Uterus (tissue), 2 donors: ENCODE results near the gene KCNQ2.

Experiments
- CTCF ChIP-seq, 4 experiments: fragments of 200-600 bp in 2 of 4; fragments of 450-650 bp in 2 of 4; sonication (generic) in 2 of 4; IDR thresholded peaks; one replicate each; pipeline ENCODE4 v1.5.1; 2016 to 2019; ENCODE audit warnings: antibody characterized with exemption in 4 of 4, mild to moderate bottlenecking in 2 of 4, moderate library complexity in 1 of 4
- POLR2A ChIP-seq, 2 donors: fragments of 450-650 bp; IDR thresholded peaks; one replicate each; pipeline ENCODE4 v1.6.1; 2016; ENCODE audit warnings: antibody characterized with exemption in 2 of 2, mild to moderate bottlenecking in 1 of 2, moderate library complexity in 1 of 2

DNA sequence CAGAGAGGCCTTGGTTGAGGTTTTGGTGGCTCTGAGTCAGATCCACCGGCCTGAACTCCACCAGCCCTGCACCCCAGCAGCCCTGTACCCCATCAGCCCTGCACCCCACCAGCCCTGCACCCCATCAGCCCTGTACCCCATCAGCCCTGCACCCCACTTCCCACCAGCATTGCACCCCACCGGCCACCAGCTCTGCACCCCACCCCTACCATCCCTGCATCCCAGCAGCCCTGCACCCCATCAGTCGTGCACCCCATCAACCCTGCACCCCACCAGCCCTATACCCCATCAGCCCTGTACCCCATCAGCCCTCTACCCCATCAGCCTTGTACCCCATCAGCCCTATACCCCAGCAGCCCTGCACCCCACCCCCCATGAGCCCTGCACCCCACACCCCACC is 97.0 kb downstream of the KCNQ2 start:
- TF ChIP-seq CTCF (IDR thresholded peaks at IDR 0.05): no peak
- no peak for TF ChIP-seq POLR2A (IDR thresholded peaks at IDR 0.05)
